HCT116 (cell line): Measurements from ENCODE around the gene RCL1. TPM values are rescaled to one million over a fixed set of nuclear protein-coding genes. Genes with fewer than 3 reads are reported as not detected.

Experiments
- ATAC-seq: fragments of 200-7000 bp; cut with Tn5 transposase; 2 replicates; pipeline ENCODE4 v1.9.1; 2020; ENCODE audit warnings: mild to moderate bottlenecking, moderate library complexity
- BruUV-seq: library from RNA; stranded (reverse); fragments of 400-500 nt; replicated peaks from 2 replicates; lab custom pipeline; 2021; lab: Mats Ljungman, UMichigan
- CTCF ChIA-PET: fragments of 300-600 bp; sonication (Branson Sonifier 250); formaldehyde crosslinking; loops from one replicate; lab custom pipeline; 2021; ENCODE audit warnings: antibody characterized with exemption; lab: Charles Lee
- POLR2A ChIA-PET: fragments of 300-600, 350-600 bp; sonication (Branson Sonifier 250); formaldehyde crosslinking; loops from one replicate; lab custom pipeline; 2021; ENCODE audit warnings: antibody characterized with exemption; lab: Charles Lee
- RAD21 ChIA-PET, 2 experiments: fragments of 300-600 bp; sonication (Branson Sonifier 250); formaldehyde crosslinking; loops; one replicate each; lab custom pipeline; 2023; ENCODE audit warnings: low total read pairs in 2 of 2; ENCODE audit not compliant: uncharacterized antibody in 2 of 2, unreplicated experiment in 2 of 2, low non-redundant PET in 1 of 2; lab: Charles Lee
- DNase-seq: peaks from one replicate; pipeline ENCODE4 v3.0.0-alpha.2; 2010; ENCODE audit warnings: low read depth, low spot score
- H2AFZ ChIP-seq: fragments of 200-600 bp; shearing (Covaris generic), sonication (generic); 2 replicates; pipeline ENCODE4 v1.6.1; 2017; ENCODE audit warnings: low read depth, mixed run types, mixed read lengths, antibody characterized with exemption, low read length; ENCODE audit not compliant: poor library complexity, severe bottlenecking
- H3K27ac ChIP-seq: 2 replicates; pipeline ENCODE4 v1.5.1; 2012; ENCODE audit warnings: low read depth, low read length
- H3K27me3 ChIP-seq: fragments of 200-600 bp; sonication (generic); 2 replicates; pipeline ENCODE4 v1.6.1; 2016; ENCODE audit warnings: mixed run types, low read length, mixed read lengths; ENCODE audit not compliant: insufficient read depth
- H3K36me3 ChIP-seq, 2 experiments: fragments of 200-500 bp in 1 of 2; fragments of 200-600 bp in 1 of 2; sonication (Bioruptor generic) in 1 of 2; sonication (generic) in 1 of 2; 2 replicates each; pipeline versions ENCODE4 v1.5.1 to v1.6.1; 2014 to 2016; ENCODE audit warnings: low read length in 2 of 2, inconsistent platforms in 1 of 2, mixed read lengths in 1 of 2, mixed run types in 1 of 2; ENCODE audit not compliant: insufficient read depth in 2 of 2, control insufficient read depth in 1 of 2
- H3K4me1 ChIP-seq, 2 experiments: fragments of 200-600 bp in 1 of 2; sonication (generic) in 1 of 2; 2 replicates each; pipeline versions ENCODE4 v1.5.1 to v1.6.1; 2012 to 2017; ENCODE audit warnings: low read length in 2 of 2, inconsistent platforms in 1 of 2, mild to moderate bottlenecking in 1 of 2, mixed read lengths in 1 of 2, mixed run types in 1 of 2, moderate library complexity in 1 of 2; ENCODE audit not compliant: insufficient read depth in 2 of 2, control insufficient read depth in 1 of 2
- H3K4me2 ChIP-seq: fragments of 200-600 bp; sonication (generic); 2 replicates; pipeline ENCODE4 v1.6.1; 2017; ENCODE audit warnings: mixed run types, low read length, mixed read lengths
- H3K4me3 ChIP-seq, 2 experiments: fragments of 200-600 bp in 1 of 2; sonication (generic) in 1 of 2; replicated peaks in 1 of 2; 2 replicates each; pipeline ENCODE4 v1.5.1; 2011 to 2016; ENCODE audit warnings: low read length in 2 of 2, control low read depth in 1 of 2, low read depth in 1 of 2, mild to moderate bottlenecking in 1 of 2, mixed read lengths in 1 of 2, mixed run types in 1 of 2
- H3K79me2 ChIP-seq: fragments of 200-600 bp; sonication (generic); 2 replicates; pipeline ENCODE4 v1.6.1; 2017; ENCODE audit warnings: mild to moderate bottlenecking, mixed run types, low read length, moderate library complexity, mixed read lengths; ENCODE audit not compliant: insufficient read depth
- H3K9ac ChIP-seq: fragments of 200-600 bp; sonication (generic); 2 replicates; pipeline ENCODE4 v1.6.1; 2016; ENCODE audit warnings: low read length, mixed read lengths
- H3K9me2 ChIP-seq: fragments of 200-600 bp; sonication (generic), shearing (Covaris generic); 2 replicates; pipeline ENCODE4 v1.6.1; 2017; ENCODE audit warnings: mixed run types, mild to moderate bottlenecking, moderate library complexity; ENCODE audit not compliant: insufficient read depth
- H3K9me3 ChIP-seq, 2 experiments: fragments of 200-500 bp in 1 of 2; fragments of 200-600 bp in 1 of 2; sonication (Bioruptor generic) in 1 of 2; sonication (generic) in 1 of 2; 2 replicates each; pipeline ENCODE4 v1.6.1; 2014 to 2017; ENCODE audit warnings: low read length in 2 of 2, mixed read lengths in 2 of 2, inconsistent platforms in 1 of 2, low read depth in 1 of 2, mild to moderate bottlenecking in 1 of 2, mixed run types in 1 of 2, moderate library complexity in 1 of 2; ENCODE audit not compliant: control insufficient read depth in 1 of 2, insufficient read depth in 1 of 2
- H4K20me1 ChIP-seq: fragments of 200-600 bp; sonication (generic), shearing (Covaris generic); 2 replicates; pipeline ENCODE4 v1.6.1; 2017; ENCODE audit warnings: mixed run types, mild to moderate bottlenecking, moderate library complexity; ENCODE audit not compliant: insufficient read depth
- CBX3 ChIP-seq: IDR thresholded peaks from 2 replicates; pipeline ENCODE4 v1.6.1; 2012; ENCODE audit warnings: low read depth
- EGR1 ChIP-seq: IDR thresholded peaks from 2 replicates; pipeline ENCODE4 v1.6.1; 2012; ENCODE audit warnings: low read depth
- ELF1 ChIP-seq: IDR thresholded peaks from 2 replicates; pipeline ENCODE4 v1.6.1; 2012; ENCODE audit warnings: low read depth, borderline replicate concordance
- EZH2 ChIP-seq: fragments of 200-600 bp; sonication (generic); IDR thresholded peaks from 2 replicates; pipeline ENCODE4 v1.6.1; 2017; ENCODE audit warnings: antibody characterized with exemption, mixed run types
- EZH2phosphoT487 ChIP-seq: fragments of 200-600 bp; IDR thresholded peaks from 2 replicates; pipeline ENCODE4 v1.6.1; 2018; ENCODE audit warnings: antibody characterized with exemption, borderline replicate concordance
- FOSL1 ChIP-seq: IDR thresholded peaks from 2 replicates; pipeline ENCODE4 v1.6.1; 2012; ENCODE audit warnings: low read depth
- JUND ChIP-seq: IDR thresholded peaks from 2 replicates; pipeline ENCODE4 v1.6.1; 2012
- POLR2AphosphoS5 ChIP-seq: IDR thresholded peaks from 2 replicates; pipeline ENCODE4 v1.6.1; 2011; ENCODE audit warnings: mild to moderate bottlenecking, low read depth, low read length, moderate library complexity
- SP1 ChIP-seq: IDR thresholded peaks from 2 replicates; pipeline ENCODE4 v1.6.1; 2012; ENCODE audit warnings: low read depth
- SRF ChIP-seq: IDR thresholded peaks from 2 replicates; pipeline ENCODE4 v1.6.1; 2012; ENCODE audit warnings: low read depth
- TCF7L2 ChIP-seq: IDR thresholded peaks from 2 replicates; pipeline ENCODE4 v1.7.0; 2011; ENCODE audit warnings: borderline replicate concordance, inconsistent platforms; ENCODE audit not compliant: insufficient read depth, insufficient read length; ENCODE audit errors: extremely low read depth
- ZFX ChIP-seq: fragments of 450-650 bp; IDR thresholded peaks from 2 replicates; pipeline ENCODE4 v1.6.1; 2017
- ZNF274 ChIP-seq: fragments of 200-500 bp; sonication (Bioruptor generic); IDR thresholded peaks from 2 replicates; pipeline ENCODE4 v1.6.1; 2014; ENCODE audit warnings: mild to moderate bottlenecking, low read depth, low read length, inconsistent platforms
- intact Hi-C: fragments of 100-400 bp; cut with micrococcal nuclease; formaldehyde crosslinking; loops from 2 replicates; pipeline ENCODE4 v1.10.0; 2022
- total RNA-seq: library from RNA; stranded (reverse); gene quantifications from one replicate; pipeline ENCODE4 v1.2.1, GENCODE V29; 2021; ENCODE audit not compliant: unreplicated experiment
- TF ChIP-seq, protein P1 (sequence below), 3 experiments: fragments of 200-600 bp in 1 of 3; sonication (generic) in 1 of 3; IDR thresholded peaks in 2 of 3; conservative IDR thresholded peaks in 1 of 3; 2 replicates each; pipeline ENCODE4 v1.5.1; 2012 to 2017; ENCODE audit warnings: low read depth in 2 of 3, low read length in 2 of 3, antibody characterized with exemption in 1 of 3, borderline replicate concordance in 1 of 3, control low read depth in 1 of 3, mild to moderate bottlenecking in 1 of 3, mixed read lengths in 1 of 3, mixed run types in 1 of 3, moderate library complexity in 1 of 3; ENCODE audit not compliant: insufficient read depth in 1 of 3
- TF ChIP-seq, protein P2 (sequence below): IDR thresholded peaks from 2 replicates; pipeline ENCODE4 v1.6.1; 2012

Gene RCL1
- total RNA-seq, 1 experiment from 2014 or later, result 29.9 TPM

GRCh38 chr9:4831119-4831518 lies 38.4 kb downstream of the RCL1 start:
- no peak for ATAC-seq
- intact Hi-C loops, result no loop called here
- H3K36me3 ChIP-seq, result peaks cover 0 to 5% of the 10 kb centered on the region in 2 experiments; a peak in 1 of 4 replicates
- no peak overlapping the region for H3K9ac ChIP-seq
- POLR2A ChIA-PET, result no interaction called here
- H3K27me3 ChIP-seq, result no peaks in the 10 kb centered on the region
- no peak overlapping the region for H3K27ac ChIP-seq
- no peaks in the 10 kb centered on the region for H3K9me3 ChIP-seq
- TF ChIP-seq ELF1, result no peak
- TF ChIP-seq, protein P1, sequence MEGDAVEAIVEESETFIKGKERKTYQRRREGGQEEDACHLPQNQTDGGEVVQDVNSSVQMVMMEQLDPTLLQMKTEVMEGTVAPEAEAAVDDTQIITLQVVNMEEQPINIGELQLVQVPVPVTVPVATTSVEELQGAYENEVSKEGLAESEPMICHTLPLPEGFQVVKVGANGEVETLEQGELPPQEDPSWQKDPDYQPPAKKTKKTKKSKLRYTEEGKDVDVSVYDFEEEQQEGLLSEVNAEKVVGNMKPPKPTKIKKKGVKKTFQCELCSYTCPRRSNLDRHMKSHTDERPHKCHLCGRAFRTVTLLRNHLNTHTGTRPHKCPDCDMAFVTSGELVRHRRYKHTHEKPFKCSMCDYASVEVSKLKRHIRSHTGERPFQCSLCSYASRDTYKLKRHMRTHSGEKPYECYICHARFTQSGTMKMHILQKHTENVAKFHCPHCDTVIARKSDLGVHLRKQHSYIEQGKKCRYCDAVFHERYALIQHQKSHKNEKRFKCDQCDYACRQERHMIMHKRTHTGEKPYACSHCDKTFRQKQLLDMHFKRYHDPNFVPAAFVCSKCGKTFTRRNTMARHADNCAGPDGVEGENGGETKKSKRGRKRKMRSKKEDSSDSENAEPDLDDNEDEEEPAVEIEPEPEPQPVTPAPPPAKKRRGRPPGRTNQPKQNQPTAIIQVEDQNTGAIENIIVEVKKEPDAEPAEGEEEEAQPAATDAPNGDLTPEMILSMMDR (IDR thresholded peaks at IDR 0.05 in 2 of 3, conservative IDR thresholded peaks at IDR 0.05 in 1 of 3; ENCODE audit: borderline replicate concordance in 1 of 3, insufficient read depth in 1 of 3, low read depth in 2 of 3, low read length in 2 of 3), result peak in 1 of 3 experiments; percentile 14; a peak in 1 of 6 replicates
- TF ChIP-seq, all 23 proteins: peak for 1
- peaks cover 3% of the 10 kb centered on the region; the same call in 1 of the 2 replicates for H4K20me1 ChIP-seq
- H3K4me3 ChIP-seq, result no peak overlapping the region
- no peak overlapping the region for H2AFZ ChIP-seq
- no peak for DNase-seq
- H3K4me1 ChIP-seq, result peaks cover 15 to 56% of the 10 kb centered on the region in 2 experiments
- no TSS peak for BruUV-seq
- H3K79me2 ChIP-seq, result peaks cover 81% of the 10 kb centered on the region
- ChIA-PET RAD21 (no interaction called here), CTCF (no interaction called here)
- H3K4me2 ChIP-seq, result 0 out of 2 replicates have a peak overlapping the region, but pooled peaks have one; percentile 4
- no peaks in the 10 kb centered on the region for H3K9me2 ChIP-seq

DNA sequence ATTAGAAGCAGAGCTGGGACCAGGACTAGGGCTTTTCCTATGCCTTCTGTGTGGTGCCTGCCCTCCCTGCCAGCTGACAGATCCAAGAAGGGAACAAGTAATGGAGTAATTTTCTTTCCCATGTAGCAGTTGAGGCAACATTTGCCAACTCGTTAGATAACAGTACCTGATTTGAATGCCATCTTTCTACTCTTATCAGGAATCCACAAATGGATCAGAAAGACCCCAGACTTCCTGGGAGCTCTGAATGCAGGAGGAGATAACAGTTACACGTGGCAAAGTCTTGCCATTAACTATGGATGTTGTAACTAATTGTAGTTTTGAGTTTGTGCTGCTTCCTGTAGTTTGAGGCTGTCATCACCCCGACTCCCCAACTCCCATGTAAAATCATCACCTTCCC lies 39.2 kb downstream of the RCL1 start:
- ATAC-seq (no peak), DNase-seq (no peak)
- peaks cover 81% of the 10 kb centered on the region for H3K79me2 ChIP-seq
- no peak overlapping the region for H3K4me3 ChIP-seq
- ChIA-PET POLR2A (no interaction called here), RAD21 (no interaction called here), CTCF (no interaction called here)
- H3K9ac ChIP-seq, result peak overlapping the region; percentile 4; the same call in 1 of the 2 replicates
- no peaks in the 10 kb centered on the region for H3K27me3 ChIP-seq
- peaks cover 0 to 5% of the 10 kb centered on the region in 2 experiments; a peak in 1 of 4 replicates for H3K36me3 ChIP-seq
- no peaks in the 10 kb centered on the region for H3K9me2 ChIP-seq
- no peaks in the 10 kb centered on the region for H3K9me3 ChIP-seq
- H3K27ac ChIP-seq, result peak overlapping the region; percentile 52; the same call in 1 of the 2 replicates
- intact Hi-C loops, result no loop called here
- H3K4me2 ChIP-seq, result peak overlapping the region; percentile 62
- H4K20me1 ChIP-seq, result peaks cover 3% of the 10 kb centered on the region; the same call in 1 of the 2 replicates
- no peak overlapping the region for H2AFZ ChIP-seq
- no TSS peak for BruUV-seq
- H3K4me1 ChIP-seq, result peaks cover 15 to 56% of the 10 kb centered on the region in 2 experiments
- TF ChIP-seq EZH2phosphoT487 (no peak), SRF (no peak), POLR2AphosphoS5 (no peak), CBX3 (no peak), FOSL1 (no peak), TCF7L2 (no peak), ZNF274 (no peak), SP1 (no peak), EGR1 (no peak), ZFX (no peak), JUND (no peak), EZH2 (no peak)
- TF ChIP-seq, protein P2, sequence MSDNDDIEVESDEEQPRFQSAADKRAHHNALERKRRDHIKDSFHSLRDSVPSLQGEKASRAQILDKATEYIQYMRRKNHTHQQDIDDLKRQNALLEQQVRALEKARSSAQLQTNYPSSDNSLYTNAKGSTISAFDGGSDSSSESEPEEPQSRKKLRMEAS, result no peak
